ENCODE measurements around the gene FAT3.
A peak's percentile ranks its signal among the peaks of the same experiment; 100 is the strongest.

FAT3 gene

GRCh38 chr11:92249156-92249753, 24.6 kb downstream of the FAT3 start (continued):
- 0 out of 2 replicates have a peak, but pooled peaks have one; percentile 10 for TF ChIP-seq PRDM4 (tag by site-specific recombination; IDR thresholded peaks at IDR 0.05)
- TF ChIP-seq ZBTB6 (tag by site-specific recombination; IDR thresholded peaks at IDR 0.05), result no peak
- TF ChIP-seq FEZF1 (tag by site-specific recombination; IDR thresholded peaks at IDR 0.05), result peak; percentile 59; the same call in 1 of the 2 replicates
- no peak for TF ChIP-seq ZNF16 (tag by site-specific recombination; IDR thresholded peaks at IDR 0.05; ENCODE audit: low read depth)
- TF ChIP-seq KLF1 (tag by site-specific recombination; IDR thresholded peaks at IDR 0.05), result no peak
- no peak for TF ChIP-seq ZNF571 (tag by site-specific recombination; IDR thresholded peaks at IDR 0.05)
- no peak for TF ChIP-seq KLF7 (tag by site-specific recombination; IDR thresholded peaks at IDR 0.05; ENCODE audit: borderline replicate concordance)
- no peak for TF ChIP-seq ZNF211 (tag by site-specific recombination; IDR thresholded peaks at IDR 0.05; ENCODE audit: low read depth)
- no peak for TF ChIP-seq REST (tag by site-specific recombination; IDR thresholded peaks at IDR 0.05)
- TF ChIP-seq ZNF324 (tag by site-specific recombination; IDR thresholded peaks at IDR 0.05), result no peak
- TF ChIP-seq TCF7L2 (IDR thresholded peaks at IDR 0.05; ENCODE audit: borderline replicate concordance, low read depth, low read length), result peak; percentile 24; the same call in 1 of the 2 replicates
- no peak for TF ChIP-seq ZBTB7A (tag by site-specific recombination; IDR thresholded peaks at IDR 0.05; ENCODE audit: low read depth)
- no peak for TF ChIP-seq KLF16 (tag by site-specific recombination; IDR thresholded peaks at IDR 0.05)
- peak; percentile 53 for TF ChIP-seq ZNF843 (tag by site-specific recombination; IDR thresholded peaks at IDR 0.05)
- 0 out of 2 replicates have a peak, but pooled peaks have one; percentile 12 for TF ChIP-seq ZBTB17 (tag by site-specific recombination; IDR thresholded peaks at IDR 0.05)
- TF ChIP-seq ZFP41 (tag by site-specific recombination; IDR thresholded peaks at IDR 0.05; ENCODE audit: borderline replicate concordance), result no peak
- TF ChIP-seq ZNF837 (tag by site-specific recombination; IDR thresholded peaks at IDR 0.05), result no peak
- 0 out of 2 replicates have a peak, but pooled peaks have one; percentile 16 for TF ChIP-seq ZNF366 (tag by site-specific recombination; conservative IDR thresholded peaks at IDR 0.05)
- no peak for TF ChIP-seq ZSCAN16 (tag by site-specific recombination; IDR thresholded peaks at IDR 0.05)
- no peak for TF ChIP-seq WT1 (tag by site-specific recombination; IDR thresholded peaks at IDR 0.05)
- no peak for TF ChIP-seq ZNF423 (tag by site-specific recombination; IDR thresholded peaks at IDR 0.05)
- TF ChIP-seq ZNF704 (tag by site-specific recombination; IDR thresholded peaks at IDR 0.05), result no peak
- no peak for TF ChIP-seq ZNF280D (tag by site-specific recombination; IDR thresholded peaks at IDR 0.05)
